ENCODE measurements around the gene TSHZ1.

Gene TSHZ1

DNA sequence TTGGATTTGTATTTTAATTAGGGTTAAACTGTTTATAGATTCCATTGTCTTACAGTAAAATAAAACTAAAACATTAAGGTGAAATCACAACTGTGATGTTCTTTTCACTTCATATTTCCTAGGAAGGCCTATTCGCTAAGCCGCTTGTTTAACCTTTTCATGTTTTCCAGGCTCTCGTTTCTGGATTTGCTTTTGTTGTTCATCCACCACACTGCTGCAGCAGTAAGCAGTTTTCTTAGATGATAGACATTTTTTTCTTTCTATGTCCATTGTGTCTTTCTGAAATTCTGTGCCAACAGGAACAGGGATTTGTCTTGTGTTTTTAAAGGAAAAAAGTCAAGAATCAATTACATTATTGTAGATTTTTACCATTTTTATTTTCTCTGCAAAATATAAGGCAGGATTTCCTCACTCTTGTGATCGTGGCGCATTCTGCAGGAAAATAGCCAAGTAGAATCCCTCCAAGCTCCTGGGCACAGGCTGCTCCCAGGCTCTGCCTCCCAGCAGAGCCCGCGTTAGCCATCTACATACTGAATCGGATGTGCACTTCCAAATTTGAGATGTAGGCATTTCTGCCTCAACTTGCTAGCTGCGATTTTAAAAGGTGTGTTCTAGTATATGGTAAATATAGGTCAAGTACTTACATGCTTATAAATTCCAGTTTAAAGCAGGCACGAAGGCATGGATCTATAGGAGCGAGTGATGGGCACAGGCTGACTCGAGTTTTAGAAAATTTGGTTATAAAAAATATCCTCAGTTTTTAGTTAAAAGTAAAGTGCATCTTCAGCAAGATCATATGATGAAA lies 10.2 kb downstream of the TSHZ1 start:
- DNase-seq (ENCODE audit: low read depth in 1 of 2, low spot score in 1 of 2): no peak

DNA sequence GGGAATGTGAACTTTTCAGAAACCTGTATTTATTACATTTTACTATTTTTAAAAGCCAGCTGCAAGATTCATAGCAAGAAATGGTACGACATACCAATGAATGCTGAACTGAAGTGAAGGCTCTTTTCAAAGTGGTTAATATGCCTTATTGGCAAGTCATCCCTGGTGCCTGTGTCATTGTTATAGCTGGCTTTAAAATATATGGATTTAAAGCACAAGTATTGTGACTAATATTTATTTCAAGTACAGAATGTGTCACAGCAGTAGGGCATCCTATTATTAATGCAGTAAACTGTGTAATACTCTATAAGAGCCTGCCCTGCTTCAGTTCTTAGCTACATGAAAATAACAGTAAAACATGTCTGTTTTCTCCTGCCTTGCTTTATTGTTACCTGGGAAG lies 10.8 kb downstream of the TSHZ1 start:
- no peak for DNase-seq (ENCODE audit: low read depth in 1 of 2, low spot score in 1 of 2)

DNA sequence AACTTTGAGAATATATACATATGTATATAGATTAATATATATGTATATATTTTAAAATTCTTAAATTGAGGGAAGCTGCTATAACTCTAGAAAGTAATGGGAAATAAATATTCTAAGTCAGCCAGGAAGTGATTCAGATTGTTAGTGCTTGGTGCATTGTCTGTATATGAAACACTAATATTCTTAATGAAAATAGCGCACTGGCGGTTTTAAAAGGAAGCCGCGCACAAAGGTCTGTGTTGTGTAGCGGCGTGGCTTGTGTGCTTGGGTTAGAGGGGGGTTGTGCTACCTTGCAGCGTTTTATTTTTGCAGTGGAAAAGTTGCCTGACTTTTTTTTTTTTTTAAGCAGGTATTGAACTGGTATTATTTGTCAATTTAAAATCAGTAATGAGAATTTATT lies 11.3 kb downstream of the TSHZ1 start:
- DNase-seq (ENCODE audit: low read depth in 1 of 2, low spot score in 1 of 2): no peak

DNA sequence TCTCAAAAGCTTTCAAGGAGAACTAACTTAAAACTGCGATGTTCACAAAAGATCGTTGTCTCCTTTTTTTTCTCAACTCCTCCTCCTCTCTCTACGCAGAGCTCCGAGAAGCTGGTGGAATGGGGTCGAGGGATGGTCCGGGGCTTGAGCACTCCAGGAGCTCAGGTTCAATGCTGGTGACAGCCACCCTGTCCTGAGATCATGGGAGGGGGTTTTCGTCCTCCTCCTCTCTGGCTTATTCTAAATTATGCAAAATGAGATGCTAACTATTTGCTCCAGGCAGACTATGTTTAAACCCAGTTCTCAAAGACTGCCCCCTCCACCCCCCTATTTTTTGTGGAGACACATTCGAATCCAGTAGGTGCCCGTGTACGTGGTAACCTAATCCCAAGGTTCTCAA lies 11.8 kb downstream of the TSHZ1 start:
- no peak for DNase-seq (ENCODE audit: low read depth in 1 of 2, low spot score in 1 of 2)

DNA sequence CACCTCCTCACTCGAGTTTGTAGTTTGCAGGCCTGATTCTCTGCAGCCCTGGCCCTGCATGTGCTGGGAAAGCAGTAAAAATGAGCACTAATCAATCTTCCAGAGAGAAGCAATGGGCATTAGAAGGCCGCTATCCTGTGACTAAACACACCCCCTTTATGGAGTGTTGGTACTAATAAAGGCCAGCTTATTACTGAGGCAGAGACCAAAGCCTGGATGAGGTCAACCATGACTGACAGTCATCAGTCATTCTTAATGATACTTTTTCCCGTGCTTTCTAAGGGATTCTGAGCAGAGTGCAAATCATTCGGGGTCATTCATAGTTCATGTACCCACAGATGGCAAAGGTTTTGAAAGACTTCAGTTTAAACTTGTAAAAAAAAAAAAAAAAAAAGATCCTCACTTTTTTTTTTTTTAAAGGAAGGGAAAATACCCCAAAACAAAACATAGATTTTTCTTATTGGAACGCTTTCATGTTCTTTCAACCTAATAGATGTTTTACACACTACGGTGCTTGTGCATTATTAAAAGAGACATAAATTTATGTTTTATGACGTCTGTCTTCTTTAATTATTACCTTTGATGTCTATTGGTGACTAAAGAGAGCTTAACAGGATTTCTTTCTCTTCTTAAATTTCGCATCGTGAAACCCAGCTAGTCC lies 13.2 kb downstream of the TSHZ1 start:
- DNase-seq (ENCODE audit: low read depth in 1 of 2, low spot score in 1 of 2): no peak

DNA sequence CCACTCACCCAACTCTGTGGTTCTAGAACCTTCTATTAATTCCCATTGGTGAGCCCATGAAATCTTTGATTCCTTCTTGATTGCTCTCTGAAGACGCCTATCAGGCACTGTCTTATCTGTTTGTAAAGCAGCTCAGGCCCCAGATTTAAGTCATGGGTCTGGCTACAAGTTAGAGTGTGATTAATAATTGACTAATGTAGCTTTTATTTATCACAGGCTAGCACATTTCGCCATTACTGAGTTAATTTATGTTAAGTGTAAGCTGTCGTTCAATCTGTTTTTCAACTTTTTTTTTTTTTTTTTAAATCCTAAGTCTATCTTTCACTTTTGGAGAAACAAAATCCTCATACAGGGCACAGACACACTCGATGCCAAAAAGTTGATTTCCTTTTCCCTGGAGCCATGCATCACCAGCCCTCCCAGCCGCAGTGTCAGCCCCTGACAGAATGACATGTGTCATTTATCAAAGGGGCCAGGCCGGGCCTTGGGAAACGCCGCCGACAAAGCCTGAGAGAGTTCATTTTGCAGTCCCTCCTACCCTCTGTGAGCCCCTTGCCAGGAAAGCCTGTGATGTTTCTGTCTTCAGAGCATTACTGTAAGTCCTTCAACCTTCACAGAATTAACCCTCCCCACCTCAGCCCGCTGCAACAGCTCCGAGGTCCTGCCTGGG lies 15.8 kb downstream of the TSHZ1 start:
- DNase-seq (ENCODE audit: low read depth in 1 of 2, low spot score in 1 of 2): no peak

DNA sequence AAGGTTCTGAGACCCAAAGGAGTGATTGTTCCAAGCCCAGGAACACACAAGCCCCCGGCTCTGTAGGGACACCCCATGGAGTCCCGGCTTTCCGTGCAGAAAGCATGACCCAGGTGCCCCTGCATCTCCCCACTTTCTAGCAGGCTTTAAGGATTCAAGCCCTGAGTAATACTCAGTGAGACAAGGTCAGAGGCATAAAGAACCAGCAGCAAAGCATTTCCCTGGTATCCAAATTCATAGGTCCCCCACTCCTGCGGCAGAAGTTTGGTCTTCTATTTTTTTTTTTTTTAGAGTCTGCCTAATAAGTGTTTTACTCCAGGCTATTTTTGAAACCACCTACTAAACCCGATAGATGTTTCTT lies 16.3 kb downstream of the TSHZ1 start:
- DNase-seq (ENCODE audit: low read depth in 1 of 2, low spot score in 1 of 2): no peak

DNA sequence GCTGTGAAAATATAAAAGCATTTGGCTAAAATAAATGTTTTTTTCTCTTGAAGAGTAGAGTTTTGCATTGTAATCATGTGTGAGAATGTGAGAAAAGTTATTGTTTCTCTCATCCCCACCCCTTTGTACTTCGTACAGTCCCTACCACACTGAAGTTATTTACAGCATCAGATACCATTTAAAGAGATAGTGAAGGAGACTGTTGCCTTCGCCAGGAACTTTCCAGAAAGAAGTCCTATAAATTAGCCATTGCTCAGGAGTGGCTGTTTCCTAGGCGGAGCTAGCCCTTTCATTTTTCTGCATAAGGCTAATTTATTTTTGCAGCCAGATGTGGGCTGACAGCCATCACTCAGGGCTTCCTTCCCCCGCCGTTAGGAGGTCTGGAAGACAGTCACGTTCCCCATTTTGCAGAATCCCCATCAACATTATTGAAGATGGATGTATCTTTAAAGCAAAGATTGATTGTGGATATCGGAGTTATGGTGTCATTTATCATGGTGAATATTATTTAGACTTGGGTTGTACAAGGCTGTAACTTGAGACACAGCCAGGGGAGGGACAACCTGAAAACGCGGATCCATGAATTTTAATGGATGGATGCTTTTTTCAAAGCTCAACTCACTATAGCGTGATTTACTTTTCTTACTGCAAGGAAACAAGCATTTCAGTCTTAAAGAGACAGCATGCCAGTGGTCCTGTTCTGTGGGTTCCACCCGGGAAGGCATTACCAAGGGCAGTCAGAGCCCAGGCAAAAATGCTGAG lies 17.1 kb downstream of the TSHZ1 start:
- DNase-seq (ENCODE audit: low read depth in 1 of 2, low spot score in 1 of 2): no peak

DNA sequence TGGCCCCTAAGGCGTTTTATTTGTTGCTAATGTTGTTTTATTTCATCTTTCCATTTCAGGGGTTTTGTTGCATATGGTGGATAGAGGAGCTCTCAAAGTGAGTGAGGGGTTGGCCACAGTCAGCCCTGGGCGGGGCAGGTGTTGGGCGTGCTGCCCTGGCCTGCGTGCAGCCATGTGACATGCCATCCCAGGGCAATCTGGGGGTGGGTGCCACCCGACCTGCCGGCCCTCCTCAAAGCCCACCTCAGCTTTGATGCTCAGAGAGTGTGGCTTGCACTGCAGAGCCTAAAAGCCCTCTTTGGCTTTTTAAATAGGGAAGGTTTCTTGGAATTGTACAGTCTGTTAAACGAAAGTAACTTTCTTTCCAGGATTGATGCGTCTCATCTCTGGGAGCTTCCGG lies 18.4 kb downstream of the TSHZ1 start:
- DNase-seq (ENCODE audit: low read depth in 1 of 2, low spot score in 1 of 2): no peak

DNA sequence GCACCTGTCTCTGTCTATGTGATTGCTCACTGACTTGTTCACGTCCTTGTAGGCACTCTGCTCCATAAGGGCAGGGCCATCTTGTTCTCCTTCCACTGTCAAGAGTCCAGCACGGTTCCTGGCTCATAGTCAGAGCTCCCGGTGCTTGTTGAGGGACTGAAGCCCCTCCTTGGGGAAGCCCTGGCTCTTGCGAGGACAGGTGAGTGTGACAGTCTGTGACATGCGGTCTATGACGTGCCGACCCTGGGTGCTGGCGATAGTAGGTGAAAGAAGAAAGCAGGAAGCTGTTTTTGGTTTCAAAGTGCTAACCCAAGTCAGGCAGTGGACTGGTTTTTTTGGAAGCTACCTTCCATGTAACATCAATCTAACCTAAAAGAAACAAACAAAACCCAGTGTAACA lies 18.8 kb downstream of the TSHZ1 start:
- DNase-seq (ENCODE audit: low read depth in 1 of 2, low spot score in 1 of 2): no peak

DNA sequence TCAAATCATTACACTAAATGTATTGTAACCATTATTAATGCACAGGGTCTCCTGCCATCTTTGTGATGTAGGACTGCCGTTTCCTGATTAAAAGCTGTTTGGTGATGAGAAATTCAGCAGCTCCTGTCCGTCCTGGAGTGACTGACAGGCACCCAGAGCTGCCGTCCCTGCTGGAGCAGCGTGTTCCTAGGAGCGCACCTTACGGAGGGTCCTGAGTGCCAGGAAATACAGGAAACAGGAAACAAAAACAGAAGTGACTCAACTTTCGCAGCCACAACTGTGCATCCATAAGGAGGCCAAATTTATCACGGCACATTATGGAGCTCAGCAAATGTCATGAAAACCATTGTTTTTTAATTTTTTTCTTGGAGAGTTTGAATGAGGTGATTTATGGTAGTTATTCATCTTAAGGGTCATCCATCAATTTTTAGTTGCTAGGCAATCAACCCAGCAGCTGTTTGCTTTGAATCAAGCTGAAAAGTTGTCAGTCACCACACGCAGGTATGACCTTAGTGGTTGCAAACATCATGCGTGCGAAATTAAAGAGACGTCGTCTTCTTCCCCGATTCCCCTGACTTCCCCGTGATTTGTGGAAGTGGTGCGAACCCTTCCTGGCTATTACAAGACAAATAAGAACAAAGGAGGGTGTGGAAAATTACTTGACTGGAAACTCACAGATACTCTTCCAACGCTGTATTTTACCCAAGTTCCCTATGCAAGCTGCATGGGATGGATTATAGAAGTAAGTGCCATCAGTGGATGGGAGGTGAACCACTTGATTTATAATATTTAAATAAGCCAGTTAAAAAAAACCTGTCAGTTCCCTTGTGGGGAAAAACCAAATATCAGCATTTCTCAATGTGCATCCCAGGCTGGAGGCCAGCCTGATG lies 19.8 kb downstream of the TSHZ1 start:
- no peak for DNase-seq (ENCODE audit: low read depth in 1 of 2, low spot score in 1 of 2)

DNA sequence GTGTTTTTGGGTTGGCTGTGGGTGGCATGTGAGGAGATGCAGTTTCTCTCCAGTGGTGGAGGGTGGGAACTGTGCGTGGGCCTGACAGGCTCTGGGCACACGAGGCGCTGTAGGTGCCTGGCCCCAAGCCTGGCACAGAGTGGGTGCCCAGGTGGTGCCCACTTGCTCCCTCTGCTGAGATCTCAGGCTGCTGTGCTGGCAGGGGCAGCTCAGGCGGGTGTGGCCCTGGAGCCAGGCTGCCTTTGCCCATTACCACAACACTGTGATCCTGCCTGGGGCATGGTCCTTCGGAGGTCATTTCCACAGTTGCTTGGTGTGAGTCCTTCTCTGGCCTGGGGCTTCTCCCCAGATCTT lies 20.4 kb downstream of the TSHZ1 start:
- DNase-seq (ENCODE audit: low read depth in 1 of 2, low spot score in 1 of 2): no peak

DNA sequence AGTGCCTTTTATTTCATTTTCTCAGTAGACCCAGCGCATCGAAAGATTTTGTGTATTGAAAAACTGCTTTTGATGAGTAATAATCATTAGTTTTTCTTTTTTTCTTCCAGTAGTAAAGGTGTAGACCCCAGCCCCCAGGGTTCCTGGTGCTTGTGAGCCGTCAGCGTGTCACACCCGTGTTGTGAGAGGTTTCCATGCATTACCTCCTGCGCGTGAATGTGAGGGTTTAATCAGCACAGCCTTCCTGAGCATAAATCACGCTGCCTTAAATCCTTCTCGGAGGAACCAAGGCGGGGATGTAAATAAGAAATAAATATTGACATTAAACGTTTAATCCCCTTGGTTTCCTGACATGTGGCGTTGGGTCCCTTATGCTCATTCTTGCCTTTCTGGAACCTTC lies 24.3 kb downstream of the TSHZ1 start:
- DNase-seq (ENCODE audit: low read depth in 1 of 2, low spot score in 1 of 2): no peak

DNA sequence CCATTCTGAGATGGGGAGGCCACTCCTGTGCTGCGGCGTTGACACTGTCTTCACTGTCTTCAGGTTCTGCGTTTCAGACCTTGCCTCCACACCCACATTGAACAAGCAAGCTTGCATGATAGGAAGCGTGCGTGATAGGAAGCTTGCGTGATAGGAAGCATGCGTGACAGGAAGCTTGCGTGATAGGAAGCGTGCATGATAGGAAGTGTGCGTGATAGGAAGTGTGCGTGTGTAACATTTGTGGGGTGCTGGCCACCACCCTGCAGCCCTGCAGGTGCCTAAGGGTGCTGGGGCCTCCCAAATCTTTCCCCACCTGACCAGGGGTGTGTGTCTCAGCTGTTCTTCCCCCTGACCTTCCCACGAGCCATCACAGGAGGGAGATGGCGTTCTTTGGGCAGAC lies 25.3 kb downstream of the TSHZ1 start:
- no peak for DNase-seq (ENCODE audit: low read depth in 1 of 2, low spot score in 1 of 2)

DNA sequence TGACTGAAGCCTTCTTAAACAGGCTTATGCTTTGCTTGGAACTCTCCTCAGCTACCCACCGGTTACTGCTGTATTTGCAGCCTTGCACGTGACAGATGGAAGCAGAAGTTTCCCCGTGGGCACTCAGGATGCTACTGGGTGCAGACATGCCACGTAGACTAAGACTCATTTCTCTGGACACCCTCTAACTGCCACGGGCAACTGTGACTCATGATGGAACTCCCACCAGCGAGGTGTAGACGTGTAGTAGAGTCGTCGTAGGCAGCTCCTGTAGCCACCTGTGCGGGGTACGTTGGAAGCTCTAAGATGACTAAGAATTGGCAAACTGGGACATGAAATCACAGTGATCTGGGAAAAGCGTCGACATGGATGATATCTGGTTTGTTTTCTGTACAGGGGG lies 27.5 kb downstream of the TSHZ1 start:
- DNase-seq (ENCODE audit: low read depth in 1 of 2, low spot score in 1 of 2): no peak

DNA sequence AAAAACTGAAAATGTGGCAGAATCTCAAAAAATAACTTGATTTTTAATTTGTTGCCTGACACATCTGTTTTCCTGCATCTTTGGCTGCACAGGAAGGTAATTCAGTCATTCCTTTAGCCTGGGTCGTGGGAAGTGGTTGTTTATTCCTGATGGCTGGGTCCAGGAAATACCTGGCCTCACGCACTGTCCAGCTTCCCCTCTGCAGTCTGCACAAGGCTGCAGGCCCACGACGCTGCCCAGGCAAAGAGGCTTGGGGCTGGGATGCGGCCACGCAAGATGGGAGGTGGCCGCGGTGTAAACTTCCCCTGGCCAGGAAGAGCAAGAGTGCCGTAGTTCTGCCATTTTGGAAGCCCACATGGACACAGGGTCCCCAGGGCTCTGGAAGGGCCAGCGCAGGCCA lies 28.2 kb downstream of the TSHZ1 start:
- DNase-seq (ENCODE audit: low read depth in 1 of 2, low spot score in 1 of 2): no peak

DNA sequence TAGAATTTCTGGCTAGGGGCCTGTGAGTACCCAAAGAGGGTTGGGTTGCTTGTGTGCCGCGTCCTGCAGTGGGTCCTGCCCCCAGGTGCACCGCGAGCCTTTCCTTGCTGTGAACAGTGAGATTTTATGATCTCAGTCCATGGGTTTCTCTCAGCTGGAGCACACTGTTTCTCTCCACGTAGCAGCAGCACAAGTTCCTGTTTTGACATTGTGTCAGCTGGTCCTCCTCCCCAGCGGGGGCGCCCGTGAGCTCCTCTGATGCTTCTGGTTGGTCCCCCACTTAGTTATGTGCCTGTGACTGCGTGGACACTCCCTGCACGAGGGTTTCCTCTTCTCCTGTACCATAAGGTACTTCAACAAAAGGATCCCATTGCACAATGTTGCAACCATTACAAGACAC lies 29.8 kb downstream of the TSHZ1 start:
- no peak for DNase-seq (ENCODE audit: low read depth in 1 of 2, low spot score in 1 of 2)

DNA sequence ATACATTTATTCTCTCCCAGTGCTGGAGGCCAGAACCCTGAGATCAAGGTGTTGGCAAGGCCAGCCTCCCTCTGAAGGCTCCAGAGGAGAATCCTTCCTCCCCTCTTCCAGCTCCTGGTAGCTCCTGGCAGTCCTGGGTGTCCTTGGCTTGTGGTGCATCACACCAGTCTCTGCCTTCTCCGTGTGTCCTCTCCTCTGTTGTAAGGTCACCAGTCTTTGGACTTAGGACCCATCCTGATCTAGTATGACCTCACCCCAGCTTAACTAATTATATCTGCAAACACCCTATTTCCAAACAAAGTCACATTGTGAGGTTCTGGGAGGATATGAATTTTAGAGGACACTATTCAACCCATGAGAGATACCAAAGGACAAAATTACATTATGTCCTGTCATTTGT lies 31.1 kb downstream of the TSHZ1 start:
- no peak for DNase-seq (ENCODE audit: low read depth in 1 of 2, low spot score in 1 of 2)

DNA sequence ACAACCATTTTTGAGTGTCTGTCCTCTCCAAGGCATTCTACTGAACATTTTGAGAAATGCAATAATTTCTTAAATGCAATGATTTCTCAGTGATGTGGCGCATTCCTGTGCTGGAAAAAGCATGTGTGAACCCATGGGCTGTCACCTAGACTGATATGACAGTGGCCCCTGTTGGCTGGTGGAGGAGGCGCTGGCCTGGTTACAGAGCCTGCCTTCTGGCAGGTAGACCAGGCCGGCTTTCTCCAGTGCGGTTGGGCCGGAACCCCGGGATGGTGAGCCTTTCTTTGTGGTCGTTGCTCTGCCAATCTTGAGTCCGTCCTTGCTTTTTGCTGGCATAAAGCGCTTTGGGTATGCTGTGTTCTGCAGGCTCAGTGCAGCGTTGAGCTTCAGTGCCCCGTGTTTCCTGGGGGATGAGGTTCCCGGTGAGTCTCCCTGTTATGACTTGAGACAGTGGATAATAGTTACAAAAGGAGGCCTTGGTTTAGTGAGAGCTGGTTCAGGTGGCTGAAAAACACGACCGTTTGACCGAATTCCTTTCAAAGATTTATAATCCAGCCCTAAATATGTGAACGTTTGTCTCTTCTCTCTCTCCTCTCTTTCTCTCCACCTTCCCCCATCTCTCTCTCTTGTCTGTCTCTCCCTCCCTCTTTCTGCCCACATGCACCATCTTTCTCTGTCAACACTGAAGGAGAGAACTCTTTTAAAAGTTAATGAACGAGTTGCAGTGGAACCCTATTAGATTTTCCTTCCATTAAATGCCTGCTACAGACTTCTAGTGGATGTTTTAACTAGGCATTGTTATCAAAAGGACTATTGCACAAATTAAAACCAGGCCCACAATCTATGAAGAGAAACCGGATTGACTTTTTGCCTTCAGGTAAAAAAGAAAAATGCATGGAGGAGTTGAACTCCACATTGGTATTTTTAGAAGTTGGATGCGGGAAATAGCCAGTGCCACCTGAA lies 34.0 kb downstream of the TSHZ1 start:
- DNase-seq (ENCODE audit: low read depth in 1 of 2, low spot score in 1 of 2): no peak

Measured in activated T-helper 1 cell treated with anti-CD3 and anti-CD28 coated beads, Interleukin-2, amount 50 U/mL, for 16 hours (primary cell).